Peyer's patch (tissue), 4 donors: ENCODE results near the gene ENTPD6. TPM values are rescaled to one million over a fixed set of nuclear protein-coding genes. Genes with fewer than 3 reads are reported as not detected.
A peak's percentile ranks its signal among the peaks of the same experiment; 100 is the strongest.

Experiments
- DNase-seq, 3 donors: peaks; one replicate each; pipeline ENCODE4 v3.0.0-alpha.2; 2017 to 2019
- H3K27ac ChIP-seq, 4 donors: fragments of 200-600 bp; sonication (generic); one replicate each; pipeline ENCODE4 v1.5.1; 2016 to 2019
- H3K27me3 ChIP-seq, 2 donors: fragments of 200-600 bp; sonication (generic); one replicate each; pipeline ENCODE4 v1.5.1; 2019
- H3K36me3 ChIP-seq, 3 donors: fragments of 200-600 bp; sonication (generic); one replicate each; pipeline ENCODE4 v1.5.1; 2016 to 2019
- H3K4me1 ChIP-seq, 4 donors: fragments of 200-600 bp; sonication (generic); one replicate each; pipeline ENCODE4 v1.5.1; 2016 to 2019
- H3K4me3 ChIP-seq, 4 donors: fragments of 200-600 bp; sonication (generic); 1 replicate in 3 of 4; 2 replicates in 1 of 4; pipeline ENCODE4 v1.5.1; 2016 to 2019; ENCODE audit warnings: mild to moderate bottlenecking in 1 of 4
- H3K9me3 ChIP-seq, 4 donors: fragments of 200-600 bp; sonication (generic); one replicate each; pipeline ENCODE4 v1.5.1; 2016 to 2019; ENCODE audit warnings: mild to moderate bottlenecking in 1 of 4
- POLR2A ChIP-seq, 2 donors: fragments of 450-650 bp; IDR thresholded peaks; one replicate each; pipeline ENCODE4 v1.5.1; 2017; ENCODE audit warnings: antibody characterized with exemption in 2 of 2, mild to moderate bottlenecking in 2 of 2, moderate library complexity in 2 of 2
- total RNA-seq, 4 donors: library from RNA; depleted of rRNA; stranded (reverse); fragments of >200 nt; gene quantifications; one replicate each; pipeline ENCODE4 v1.1.0, GENCODE V29; 2016
- TF ChIP-seq, protein P1 (sequence below), 6 experiments: fragments of 450-650 bp in 4 of 6; fragments of 200-600 bp in 2 of 6; sonication (generic) in 1 of 6; IDR thresholded peaks; one replicate each; pipeline ENCODE4 v1.5.1; 2017 to 2019; ENCODE audit warnings: antibody characterized with exemption in 6 of 6, mild to moderate bottlenecking in 3 of 6, moderate library complexity in 1 of 6

The ENTPD6 gene
- total RNA-seq, 4 donors from 2014 or later: 122 to 248 (median 213) TPM

DNA sequence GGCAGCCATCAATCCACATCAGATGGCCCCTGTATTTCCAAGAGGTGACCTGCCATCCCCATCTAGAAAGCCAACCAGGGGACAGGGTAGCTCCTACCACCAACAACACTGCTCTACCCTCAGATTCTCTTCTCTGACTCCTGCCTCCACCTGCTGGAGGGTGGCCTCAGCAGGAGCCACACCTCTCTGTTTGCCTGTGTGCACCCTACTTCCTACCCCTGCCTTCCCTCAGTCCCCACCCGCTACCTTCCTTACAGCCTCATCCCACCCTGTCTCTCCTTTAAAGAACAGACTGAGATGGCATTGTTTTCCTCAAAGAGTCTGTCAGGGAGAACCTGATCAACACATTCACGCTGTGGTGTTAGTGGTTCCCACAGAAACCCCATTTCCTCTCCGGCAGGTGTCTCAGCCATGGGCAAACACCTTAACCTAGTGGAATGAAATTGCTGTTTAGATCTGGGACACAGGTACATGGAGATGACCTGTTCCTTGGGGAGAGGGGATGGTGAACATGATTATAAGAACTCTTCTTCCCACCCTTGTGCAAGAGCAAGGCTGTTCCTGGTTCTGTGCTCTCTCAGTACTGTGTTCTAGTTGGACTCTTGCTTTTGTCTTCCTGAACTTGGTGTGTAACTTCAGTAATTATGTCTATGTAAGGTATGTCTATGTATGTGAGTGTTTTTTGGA is 1.8 kb downstream of the ENTPD6 start:
- TF ChIP-seq, protein P1, sequence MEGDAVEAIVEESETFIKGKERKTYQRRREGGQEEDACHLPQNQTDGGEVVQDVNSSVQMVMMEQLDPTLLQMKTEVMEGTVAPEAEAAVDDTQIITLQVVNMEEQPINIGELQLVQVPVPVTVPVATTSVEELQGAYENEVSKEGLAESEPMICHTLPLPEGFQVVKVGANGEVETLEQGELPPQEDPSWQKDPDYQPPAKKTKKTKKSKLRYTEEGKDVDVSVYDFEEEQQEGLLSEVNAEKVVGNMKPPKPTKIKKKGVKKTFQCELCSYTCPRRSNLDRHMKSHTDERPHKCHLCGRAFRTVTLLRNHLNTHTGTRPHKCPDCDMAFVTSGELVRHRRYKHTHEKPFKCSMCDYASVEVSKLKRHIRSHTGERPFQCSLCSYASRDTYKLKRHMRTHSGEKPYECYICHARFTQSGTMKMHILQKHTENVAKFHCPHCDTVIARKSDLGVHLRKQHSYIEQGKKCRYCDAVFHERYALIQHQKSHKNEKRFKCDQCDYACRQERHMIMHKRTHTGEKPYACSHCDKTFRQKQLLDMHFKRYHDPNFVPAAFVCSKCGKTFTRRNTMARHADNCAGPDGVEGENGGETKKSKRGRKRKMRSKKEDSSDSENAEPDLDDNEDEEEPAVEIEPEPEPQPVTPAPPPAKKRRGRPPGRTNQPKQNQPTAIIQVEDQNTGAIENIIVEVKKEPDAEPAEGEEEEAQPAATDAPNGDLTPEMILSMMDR (IDR thresholded peaks at IDR 0.05): peak in 4 of 6 experiments; percentile 12 to 32 (median 18)
- no peak for TF ChIP-seq POLR2A (IDR thresholded peaks at IDR 0.05)
- Histone ChIP-seq H3K9me3 (no peaks in the 10 kb centered on the region), H3K27ac (peak overlapping the region in 1 of 4 donors; percentile 84), H3K4me3 (peak overlapping the region in 3 of 4 donors; percentile 83 to 97 (median 89)), H3K27me3 (no peaks in the 10 kb centered on the region), H3K36me3 (no peaks in the 10 kb centered on the region), H3K4me1 (peaks cover 0 to 30% (median 11%) of the 10 kb centered on the region in 4 donors)
- no peak for DNase-seq

- peaks cover 0 to 30% (median 11%) of the 10 kb centered on the region in 4 donors for H3K4me1 ChIP-seq
- no peaks in the 10 kb centered on the region for H3K36me3 ChIP-seq
- no peak for DNase-seq
- TF ChIP-seq, protein P1 (IDR thresholded peaks at IDR 0.05): no peak
- no peak for TF ChIP-seq POLR2A (IDR thresholded peaks at IDR 0.05)
- no peaks in the 10 kb centered on the region for H3K27me3 ChIP-seq
- H3K27ac ChIP-seq: no peak overlapping the region
- no peaks in the 10 kb centered on the region for H3K9me3 ChIP-seq
- peak overlapping the region in 1 of 4 donors; percentile 97 for H3K4me3 ChIP-seq
Measured at GRCh38 chr20:25197870-25198190, 2.3 kb downstream of the ENTPD6 start.

GRCh38 chr20:25198663-25199383 is 3.3 kb downstream of the ENTPD6 start:
- no peak for TF ChIP-seq POLR2A (IDR thresholded peaks at IDR 0.05)
- TF ChIP-seq, protein P1 (IDR thresholded peaks at IDR 0.05): no peak
- no peak overlapping the region for H3K27ac ChIP-seq
- H3K36me3 ChIP-seq: no peaks in the 10 kb centered on the region
- DNase-seq: no peak
- H3K9me3 ChIP-seq: no peaks in the 10 kb centered on the region
- peaks cover 0 to 30% (median 11%) of the 10 kb centered on the region in 4 donors for H3K4me1 ChIP-seq
- no peak overlapping the region for H3K4me3 ChIP-seq
- no peaks in the 10 kb centered on the region for H3K27me3 ChIP-seq

DNA sequence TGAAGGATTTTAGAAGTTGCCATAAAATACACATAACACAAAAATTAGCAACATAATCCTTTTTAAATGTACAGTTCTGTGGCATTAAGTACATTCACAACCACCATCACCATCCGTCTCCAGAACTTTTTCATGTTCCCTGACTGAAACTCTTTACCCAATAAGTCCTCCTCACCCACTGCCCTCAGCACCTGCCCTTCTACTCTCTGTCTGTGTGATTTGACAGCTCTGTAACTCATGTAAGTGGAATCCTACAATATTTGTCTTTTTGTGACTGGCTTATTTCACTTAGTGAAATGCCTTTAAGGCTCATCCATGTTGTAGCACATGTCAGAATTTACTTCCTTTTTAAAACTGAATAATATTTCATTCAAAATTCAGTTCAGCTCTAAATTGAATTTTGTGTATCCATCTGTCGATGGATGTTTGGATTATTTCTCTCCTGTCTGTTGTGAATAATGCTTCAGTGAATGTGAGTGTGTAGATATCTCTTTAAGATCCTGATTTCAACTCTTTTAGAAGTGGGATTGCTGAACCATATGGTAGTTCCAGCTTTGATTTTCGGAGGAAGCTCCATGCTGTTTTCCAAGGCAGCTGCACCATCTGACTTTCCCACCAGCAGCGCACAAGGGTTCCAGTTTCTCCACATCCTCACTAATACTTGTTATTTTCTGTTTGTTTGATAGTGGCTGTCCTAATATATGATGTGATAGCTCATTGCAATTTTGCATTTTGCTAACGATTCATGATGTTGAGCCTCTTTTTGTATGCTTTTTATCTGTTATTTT is 4.2 kb downstream of the ENTPD6 start:
- Histone ChIP-seq H3K27ac (no peak overlapping the region), H3K27me3 (no peaks in the 10 kb centered on the region), H3K4me3 (no peak overlapping the region), H3K36me3 (no peaks in the 10 kb centered on the region), H3K9me3 (no peaks in the 10 kb centered on the region), H3K4me1 (peaks cover 0 to 30% (median 11%) of the 10 kb centered on the region in 4 donors)
- TF ChIP-seq, protein P1 (IDR thresholded peaks at IDR 0.05): no peak
- no peak for TF ChIP-seq POLR2A (IDR thresholded peaks at IDR 0.05)
- no peak for DNase-seq

GRCh38 chr20:25203089-25203488 is 7.6 kb downstream of the ENTPD6 start:
- Histone ChIP-seq H3K4me1 (peaks cover 0 to 10% (median 0%) of the 10 kb centered on the region in 4 donors), H3K4me3 (no peak overlapping the region), H3K9me3 (no peaks in the 10 kb centered on the region), H3K36me3 (peaks cover 0 to 7% (median 0%) of the 10 kb centered on the region in 3 donors), H3K27me3 (no peaks in the 10 kb centered on the region), H3K27ac (no peak overlapping the region)
- TF ChIP-seq, protein P1 (IDR thresholded peaks at IDR 0.05): no peak
- TF ChIP-seq POLR2A (IDR thresholded peaks at IDR 0.05): no peak
- no peak for DNase-seq
